ENCODE measurements around the gene ZNF106. TPM values are rescaled to one million over a fixed set of nuclear protein-coding genes. Genes with fewer than 3 reads are reported as not detected.

The ZNF106 gene
- total RNA-seq, 1 experiment from 2014 or later, result 61.4 TPM

GRCh38 chr15:42394106-42394505, 96.8 kb downstream of the ZNF106 start:
- CTCF ChIA-PET, result no interaction called here
- H3K9me3 Mint-ChIP-seq (ENCODE audit: unreplicated experiment), result no peaks in the 10 kb centered on the region

GRCh38 chr15:42392309-42393024, 98.5 kb downstream of the ZNF106 start:
- ChIA-PET CTCF (no interaction called here), POLR2A (no interaction called here)
- TF ChIP-seq CTCF (IDR thresholded peaks at IDR 0.05; ENCODE audit: unreplicated experiment), result no peak
- Mint-ChIP-seq H3K9me3 (ENCODE audit: unreplicated experiment) (no peaks in the 10 kb centered on the region), H3K4me1 (ENCODE audit: insufficient read depth, unreplicated experiment) (no peaks in the 10 kb centered on the region), H3K36me3 (ENCODE audit: insufficient read depth, unreplicated experiment) (no peaks in the 10 kb centered on the region), H3K27ac (ENCODE audit: low read depth, unreplicated experiment) (no peak overlapping the region), H3K4me3 (ENCODE audit: unreplicated experiment) (no peak overlapping the region), H3K27me3 (ENCODE audit: insufficient read depth, unreplicated experiment) (no peaks in the 10 kb centered on the region)
- DNase-seq (ENCODE audit: unreplicated experiment), result no peak
- no TSS peak for BruUV-seq (replicated peaks)
- intact Hi-C loops (cut with micrococcal nuclease), result no loop called here

More at GRCh38 chr15:42394106-42394505, 96.8 kb downstream of the ZNF106 start:
- Mint-ChIP-seq H3K4me1 (ENCODE audit: insufficient read depth, unreplicated experiment) (no peaks in the 10 kb centered on the region), H3K27ac (ENCODE audit: low read depth, unreplicated experiment) (no peak overlapping the region), H3K4me3 (ENCODE audit: unreplicated experiment) (no peak overlapping the region), H3K36me3 (ENCODE audit: insufficient read depth, unreplicated experiment) (no peaks in the 10 kb centered on the region), H3K27me3 (ENCODE audit: insufficient read depth, unreplicated experiment) (no peaks in the 10 kb centered on the region)
- BruUV-seq (replicated peaks), result no TSS peak
- no peak for DNase-seq (ENCODE audit: unreplicated experiment)
- TF ChIP-seq CTCF (IDR thresholded peaks at IDR 0.05; ENCODE audit: unreplicated experiment), result no peak
- POLR2A ChIA-PET, result no interaction called here
- intact Hi-C loops (cut with micrococcal nuclease), result no loop called here

- no peaks in the 10 kb centered on the region for H3K4me1 Mint-ChIP-seq (ENCODE audit: insufficient read depth, unreplicated experiment)
- no peaks in the 10 kb centered on the region for H3K27me3 Mint-ChIP-seq (ENCODE audit: insufficient read depth, unreplicated experiment)
- no peak for TF ChIP-seq CTCF (IDR thresholded peaks at IDR 0.05; ENCODE audit: unreplicated experiment)
- no peaks in the 10 kb centered on the region for H3K9me3 Mint-ChIP-seq (ENCODE audit: unreplicated experiment)
- BruUV-seq (replicated peaks), result no TSS peak
- DNase-seq (ENCODE audit: unreplicated experiment), result no peak
- ChIA-PET POLR2A (interaction anchor here (1.3 kb wide), 1 partner anchor 17 kb away, joined by 3 read pairs; no protein-coding TSS in a partner anchor), CTCF (no interaction called here)
- no peak overlapping the region for H3K4me3 Mint-ChIP-seq (ENCODE audit: unreplicated experiment)
- no peak overlapping the region for H3K27ac Mint-ChIP-seq (ENCODE audit: low read depth, unreplicated experiment)
- intact Hi-C loops (cut with micrococcal nuclease), result loop anchor here (10.0 kb wide), 1 partner anchor 113 kb away; the partner anchor contains the start of genes GANC and TMEM87A
- no peaks in the 10 kb centered on the region for H3K36me3 Mint-ChIP-seq (ENCODE audit: insufficient read depth, unreplicated experiment)
Measured at GRCh38 chr15:42387603-42388002, 103.3 kb downstream of the ZNF106 start.

- no peaks in the 10 kb centered on the region for H3K36me3 Mint-ChIP-seq (ENCODE audit: insufficient read depth, unreplicated experiment)
- no peaks in the 10 kb centered on the region for H3K4me1 Mint-ChIP-seq (ENCODE audit: insufficient read depth, unreplicated experiment)
- no peak for DNase-seq (ENCODE audit: unreplicated experiment)
- ChIA-PET POLR2A (interaction anchor here (0.6 kb wide), 1 partner anchor 54 kb away, joined by 3 read pairs; no protein-coding TSS in a partner anchor), CTCF (interaction anchor here (1.6 kb wide), 1 partner anchor 10 kb away, joined by 3 read pairs; no protein-coding TSS in a partner anchor)
- H3K27ac Mint-ChIP-seq (ENCODE audit: low read depth, unreplicated experiment), result no peak overlapping the region
- intact Hi-C loops (cut with micrococcal nuclease), result loop anchor here (10.0 kb wide), 1 partner anchor 111 kb away; the partner anchor contains the start of genes GANC and TMEM87A
- no peaks in the 10 kb centered on the region for H3K9me3 Mint-ChIP-seq (ENCODE audit: unreplicated experiment)
- BruUV-seq (replicated peaks), result no TSS peak
- H3K4me3 Mint-ChIP-seq (ENCODE audit: unreplicated experiment), result no peak overlapping the region
- TF ChIP-seq CTCF (IDR thresholded peaks at IDR 0.05; ENCODE audit: unreplicated experiment), result no peak
- H3K27me3 Mint-ChIP-seq (ENCODE audit: insufficient read depth, unreplicated experiment), result no peaks in the 10 kb centered on the region
Measured at GRCh38 chr15:42385980-42386700, 104.8 kb downstream of the ZNF106 start.

Measured in MCF 10A (cell line).